A673 (cell line): ENCODE results near the gene INCENP. TPM values are rescaled to one million over a fixed set of nuclear protein-coding genes. Genes with fewer than 3 reads are reported as not detected.

ENCODE experiments used
- BruUV-seq: library from RNA; stranded (reverse); fragments of 400-500 nt; replicated peaks from 2 replicates; lab custom pipeline; 2021; lab: Mats Ljungman, UMichigan
- CTCF ChIA-PET: fragments of 300-600 bp; sonication (Branson Sonifier 250); formaldehyde crosslinking; loops from one replicate; lab custom pipeline; 2022; ENCODE audit warnings: antibody characterized with exemption; lab: Charles Lee
- POLR2A ChIA-PET: fragments of 300-600 bp; sonication (Branson Sonifier 250); formaldehyde crosslinking; loops from one replicate; lab custom pipeline; 2022; ENCODE audit warnings: antibody characterized with exemption; ENCODE audit not compliant: low non-redundant PET; lab: Charles Lee
- DNase-seq: peaks from one replicate; pipeline ENCODE4 v3.0.0-alpha.2; 2015; ENCODE audit warnings: low spot score
- H3K27ac ChIP-seq: fragments of 200-600 bp; sonication (generic); 2 replicates; pipeline ENCODE4 v1.5.1; 2016; ENCODE audit warnings: mixed run types, low read depth, mild to moderate bottlenecking, mixed read lengths, antibody characterized with exemption, low read length; ENCODE audit not compliant: poor library complexity, severe bottlenecking
- H3K27me3 ChIP-seq: fragments of 200-600 bp; sonication (generic); replicated peaks from 2 replicates; pipeline ENCODE4 v1.6.1; 2017; ENCODE audit warnings: mixed run types, low read depth, mild to moderate bottlenecking, mixed read lengths, antibody characterized with exemption, low read length; ENCODE audit not compliant: insufficient read depth, poor library complexity
- H3K36me3 ChIP-seq: fragments of 200-600 bp; sonication (generic); 2 replicates; pipeline ENCODE4 v1.6.1; 2016; ENCODE audit warnings: mixed run types, mild to moderate bottlenecking, mixed read lengths, antibody characterized with exemption, low read length; ENCODE audit not compliant: insufficient read depth, poor library complexity, severe bottlenecking
- H3K4me1 ChIP-seq: fragments of 200-600 bp; sonication (generic); 2 replicates; pipeline ENCODE4 v1.6.1; 2017; ENCODE audit warnings: mixed run types, mild to moderate bottlenecking, mixed read lengths, antibody characterized with exemption, low read length; ENCODE audit not compliant: insufficient read depth, poor library complexity, severe bottlenecking
- H3K4me3 ChIP-seq: fragments of 200-600 bp; sonication (generic); 2 replicates; pipeline ENCODE4 v1.5.1; 2016; ENCODE audit warnings: low read depth, mixed run types, mild to moderate bottlenecking, mixed read lengths, low read length; ENCODE audit not compliant: poor library complexity, severe bottlenecking
- H3K9me3 ChIP-seq: fragments of 200-600 bp; sonication (generic); 2 replicates; pipeline ENCODE4 v1.6.1; 2016; ENCODE audit warnings: mixed run types, low read depth, mild to moderate bottlenecking, mixed read lengths, antibody characterized with exemption, low read length; ENCODE audit not compliant: poor library complexity, severe bottlenecking
- EZH2 ChIP-seq: fragments of 200-600 bp; sonication (generic); IDR thresholded peaks from 2 replicates; pipeline ENCODE4 v1.6.1; 2017; ENCODE audit warnings: borderline replicate concordance, low read depth, mild to moderate bottlenecking, mixed read lengths, antibody characterized with exemption, low read length; ENCODE audit not compliant: poor library complexity, severe bottlenecking
- intact Hi-C: fragments of 100-400 bp; cut with micrococcal nuclease; formaldehyde crosslinking; loops from one replicate; pipeline ENCODE4 v1.10.0; 2022; ENCODE audit not compliant: unreplicated experiment
- total RNA-seq: library from RNA; stranded (reverse); gene quantifications from 2 replicates; pipeline ENCODE4 v1.2.3, GENCODE V29; 2021
- TF ChIP-seq, protein P1 (sequence below): fragments of 300-800, 200-600 bp; sonication (generic); conservative IDR thresholded peaks from 2 replicates; pipeline ENCODE4 v1.5.1; 2017; ENCODE audit warnings: low read depth, mild to moderate bottlenecking, antibody characterized with exemption, low read length, moderate library complexity, mixed read lengths

The INCENP gene
- total RNA-seq, 1 experiment from 2014 or later = 233 TPM

DNA sequence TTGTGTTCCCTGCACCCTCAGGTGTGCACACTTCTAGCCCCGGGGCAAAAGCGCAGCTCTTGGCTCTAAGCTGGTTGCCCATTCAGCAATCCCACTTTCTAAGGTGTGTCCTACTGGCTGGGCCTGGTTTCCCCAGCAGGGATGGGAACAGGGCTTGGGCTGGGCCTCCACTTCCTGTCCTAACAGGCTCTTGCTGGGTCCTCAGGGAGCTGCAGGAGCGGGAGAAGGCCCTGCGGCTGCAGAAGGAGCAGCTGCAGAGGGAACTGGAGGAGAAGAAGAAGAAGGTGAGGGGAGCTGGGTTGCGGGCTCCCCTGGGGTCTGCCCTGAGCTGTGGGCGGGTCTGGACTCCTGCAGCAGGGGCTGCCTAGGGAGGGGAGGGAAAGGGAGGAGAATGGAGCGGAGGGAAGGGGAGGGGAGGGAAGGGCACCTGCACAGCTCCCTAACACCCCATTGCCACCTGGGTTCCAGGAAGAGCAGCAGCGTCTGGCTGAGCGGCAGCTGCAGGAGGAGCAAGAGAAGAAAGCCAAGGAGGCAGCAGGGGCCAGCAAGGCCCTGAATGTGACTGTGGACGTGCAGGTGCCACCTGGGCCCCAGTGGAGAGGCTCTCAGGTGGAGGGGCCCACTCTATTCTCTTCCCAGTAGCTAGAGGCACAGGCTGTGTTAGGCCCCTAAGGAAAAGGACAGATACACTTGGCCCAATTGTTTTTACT is 24.6 kb downstream of the INCENP start:
- intact Hi-C loops = no loop called here
- Histone ChIP-seq H3K4me3 (no peak overlapping the region), H3K9me3 (no peaks in the 10 kb centered on the region), H3K27ac (no peak overlapping the region), H3K36me3 (peaks cover 98% of the 10 kb centered on the region), H3K27me3 (no peaks in the 10 kb centered on the region), H3K4me1 (no peaks in the 10 kb centered on the region)
- no TSS peak for BruUV-seq
- TF ChIP-seq, protein P1, sequence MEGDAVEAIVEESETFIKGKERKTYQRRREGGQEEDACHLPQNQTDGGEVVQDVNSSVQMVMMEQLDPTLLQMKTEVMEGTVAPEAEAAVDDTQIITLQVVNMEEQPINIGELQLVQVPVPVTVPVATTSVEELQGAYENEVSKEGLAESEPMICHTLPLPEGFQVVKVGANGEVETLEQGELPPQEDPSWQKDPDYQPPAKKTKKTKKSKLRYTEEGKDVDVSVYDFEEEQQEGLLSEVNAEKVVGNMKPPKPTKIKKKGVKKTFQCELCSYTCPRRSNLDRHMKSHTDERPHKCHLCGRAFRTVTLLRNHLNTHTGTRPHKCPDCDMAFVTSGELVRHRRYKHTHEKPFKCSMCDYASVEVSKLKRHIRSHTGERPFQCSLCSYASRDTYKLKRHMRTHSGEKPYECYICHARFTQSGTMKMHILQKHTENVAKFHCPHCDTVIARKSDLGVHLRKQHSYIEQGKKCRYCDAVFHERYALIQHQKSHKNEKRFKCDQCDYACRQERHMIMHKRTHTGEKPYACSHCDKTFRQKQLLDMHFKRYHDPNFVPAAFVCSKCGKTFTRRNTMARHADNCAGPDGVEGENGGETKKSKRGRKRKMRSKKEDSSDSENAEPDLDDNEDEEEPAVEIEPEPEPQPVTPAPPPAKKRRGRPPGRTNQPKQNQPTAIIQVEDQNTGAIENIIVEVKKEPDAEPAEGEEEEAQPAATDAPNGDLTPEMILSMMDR = no peak
- CTCF ChIA-PET = no interaction called here
- POLR2A ChIA-PET = no interaction called here
- DNase-seq = no peak

DNA sequence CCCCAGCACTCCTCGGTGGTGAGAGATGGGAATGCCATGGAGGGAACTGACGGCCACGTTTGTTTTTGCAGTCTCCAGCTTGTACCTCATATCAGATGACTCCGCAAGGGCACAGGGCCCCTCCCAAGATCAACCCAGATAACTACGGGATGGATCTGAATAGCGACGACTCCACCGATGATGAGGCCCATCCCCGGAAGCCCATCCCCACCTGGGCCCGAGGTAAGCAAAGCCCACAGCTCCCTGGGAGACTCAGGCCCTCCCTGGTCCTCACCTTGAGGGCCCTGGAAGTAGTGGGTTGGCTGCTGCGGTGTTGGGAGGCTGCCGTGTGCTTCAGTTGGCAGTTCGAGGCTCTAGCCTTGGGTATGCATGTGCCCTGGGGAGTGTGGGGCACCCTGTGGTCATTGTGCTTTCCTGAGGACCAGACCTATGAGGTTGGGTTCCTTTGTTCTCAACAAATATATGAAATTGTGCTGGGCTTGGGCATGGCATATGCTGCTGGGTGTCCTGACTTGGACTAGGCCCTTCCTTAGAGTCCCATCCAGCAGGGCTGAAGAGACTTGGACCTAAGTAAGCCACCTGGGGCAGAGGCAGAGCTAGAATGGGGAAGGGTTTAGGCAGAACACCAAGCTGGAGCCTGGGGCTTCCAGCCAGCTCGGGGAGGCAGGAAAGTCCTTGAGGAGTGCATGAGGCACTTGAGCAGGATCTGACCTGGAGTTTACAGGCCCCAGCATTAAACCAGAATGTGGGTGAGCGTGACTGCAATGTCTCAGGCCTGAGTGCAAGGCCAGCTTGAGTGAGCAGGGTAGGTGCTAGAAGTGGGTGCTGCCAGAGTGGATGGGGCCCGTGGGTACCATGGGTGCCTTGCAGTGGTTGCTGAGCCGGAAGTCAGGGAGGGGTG is 26.4 kb downstream of the INCENP start:
- no peaks in the 10 kb centered on the region for H3K27me3 ChIP-seq
- DNase-seq = no peak
- H3K4me3 ChIP-seq = no peak overlapping the region
- TF ChIP-seq, protein P1 = no peak
- H3K27ac ChIP-seq = no peak overlapping the region
- peaks cover 80% of the 10 kb centered on the region for H3K36me3 ChIP-seq
- ChIA-PET POLR2A (no interaction called here), CTCF (no interaction called here)
- no peaks in the 10 kb centered on the region for H3K4me1 ChIP-seq
- no TSS peak for BruUV-seq
- no peaks in the 10 kb centered on the region for H3K9me3 ChIP-seq
- intact Hi-C loops = no loop called here

DNA sequence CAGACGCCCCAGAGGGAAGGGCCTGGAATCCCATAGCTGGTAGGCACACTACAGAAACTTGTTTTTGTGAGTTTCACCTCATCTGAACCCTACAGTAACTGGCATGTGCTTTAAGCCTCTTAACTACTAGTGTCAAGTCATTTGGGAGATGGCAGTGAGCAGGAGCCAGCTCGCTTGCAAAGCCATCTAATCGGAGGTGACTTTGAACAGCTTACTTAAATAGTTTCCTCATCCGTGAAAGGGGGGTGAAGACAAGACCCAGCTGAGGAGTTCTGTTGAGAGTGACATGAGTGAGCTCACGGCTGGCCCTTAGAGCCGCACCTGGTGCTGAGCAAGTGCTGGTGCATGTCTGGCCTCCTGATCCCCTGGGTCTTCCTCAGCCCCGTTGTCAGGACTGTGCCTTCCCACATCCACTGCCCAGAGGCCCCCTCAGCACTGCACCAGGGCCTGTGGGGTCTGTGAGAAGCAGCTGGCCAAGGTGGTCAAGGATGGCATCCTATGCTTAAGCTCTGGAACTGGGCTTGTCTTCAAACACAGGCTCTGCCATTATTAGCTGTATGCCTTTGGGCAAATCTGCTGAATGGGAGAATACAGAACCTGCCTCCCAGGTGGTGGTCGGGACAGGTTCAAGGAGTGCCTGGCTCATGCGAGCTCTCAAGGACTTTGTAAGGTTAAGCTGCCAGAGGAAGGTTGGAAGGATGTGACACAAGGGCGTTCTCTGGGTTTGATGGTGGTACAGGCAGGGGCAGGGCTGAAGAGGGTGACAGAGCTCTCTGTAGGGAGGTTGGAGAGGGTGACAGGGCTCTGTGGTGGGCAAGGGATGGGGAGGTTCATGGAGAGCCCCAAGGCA is 27.3 kb downstream of the INCENP start:
- CTCF ChIA-PET = no interaction called here
- Histone ChIP-seq H3K9me3 (no peaks in the 10 kb centered on the region), H3K4me3 (no peak overlapping the region), H3K4me1 (no peaks in the 10 kb centered on the region), H3K36me3 (peaks cover 72% of the 10 kb centered on the region), H3K27me3 (no peaks in the 10 kb centered on the region), H3K27ac (no peak overlapping the region)
- POLR2A ChIA-PET = no interaction called here
- BruUV-seq = no TSS peak
- no peak for DNase-seq
- TF ChIP-seq, protein P1 = no peak
- no peak for TF ChIP-seq EZH2
- intact Hi-C loops = no loop called here
